NCI-H2081 treated with DMSO at 0.1 percent for 48 hours (cell line): ENCODE results near the gene DCAF6.

ENCODE experiments used
- DNase-seq: peaks from one replicate; lab custom pipeline; 2025; lab: John Stamatoyannopoulos, UW

DCAF6 gene

DNA sequence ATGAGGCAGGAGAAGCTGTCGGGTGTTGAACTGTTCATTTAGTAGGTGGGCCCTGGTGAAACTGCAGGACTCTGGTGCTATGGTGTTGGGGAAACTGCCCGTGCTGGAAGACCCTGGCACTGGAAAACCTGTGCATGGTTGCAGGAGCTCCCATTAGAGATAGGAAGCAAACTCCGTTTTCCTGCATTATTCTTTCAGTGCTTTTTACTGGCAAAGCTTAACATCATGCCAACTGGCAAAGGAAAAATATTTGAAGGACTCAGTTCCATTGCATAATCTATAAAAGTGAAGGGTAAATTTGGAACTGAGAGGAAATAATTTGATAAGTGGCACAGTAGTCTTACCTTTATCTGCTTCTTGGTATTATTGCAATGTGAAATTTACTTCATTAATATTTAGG is 32.1 kb downstream of the DCAF6 start:
- no peak for DNase-seq

DNA sequence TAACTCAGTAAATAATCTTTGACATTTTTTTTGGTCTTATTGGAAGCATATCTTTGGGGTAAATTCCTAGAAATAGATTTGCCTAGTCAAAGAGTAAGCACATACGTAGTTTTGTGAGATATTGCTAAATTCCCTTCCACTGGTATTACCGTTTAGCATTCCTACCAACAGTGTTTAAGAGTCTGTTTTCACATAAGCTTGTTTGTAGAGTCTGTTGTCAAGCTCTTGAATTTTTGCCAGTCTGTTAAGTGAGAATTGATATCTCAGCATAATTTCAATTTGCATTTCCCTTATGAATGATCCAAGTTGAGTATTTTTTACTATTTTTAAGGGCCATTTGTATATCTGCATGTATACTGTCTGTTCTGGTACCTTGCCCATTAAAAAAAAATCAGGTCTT is 37.3 kb downstream of the DCAF6 start:
- DNase-seq: no peak

DNA sequence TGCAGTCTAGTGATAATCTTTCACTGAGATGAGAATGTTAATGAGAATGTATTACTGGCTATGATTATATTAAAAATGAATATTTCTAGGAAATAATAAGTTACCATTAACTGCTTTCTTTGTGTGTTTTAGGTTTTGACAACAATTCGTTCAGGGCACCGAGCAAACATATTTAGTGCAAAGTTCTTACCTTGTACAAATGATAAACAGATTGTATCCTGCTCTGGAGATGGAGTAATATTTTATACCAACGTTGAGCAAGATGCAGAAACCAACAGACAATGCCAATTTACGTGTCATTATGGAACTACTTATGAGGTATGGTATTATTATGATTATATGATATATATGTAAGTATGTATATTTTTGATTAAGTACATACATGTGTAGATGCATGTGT is 38.2 kb downstream of the DCAF6 start:
- DNase-seq: no peak

DNA sequence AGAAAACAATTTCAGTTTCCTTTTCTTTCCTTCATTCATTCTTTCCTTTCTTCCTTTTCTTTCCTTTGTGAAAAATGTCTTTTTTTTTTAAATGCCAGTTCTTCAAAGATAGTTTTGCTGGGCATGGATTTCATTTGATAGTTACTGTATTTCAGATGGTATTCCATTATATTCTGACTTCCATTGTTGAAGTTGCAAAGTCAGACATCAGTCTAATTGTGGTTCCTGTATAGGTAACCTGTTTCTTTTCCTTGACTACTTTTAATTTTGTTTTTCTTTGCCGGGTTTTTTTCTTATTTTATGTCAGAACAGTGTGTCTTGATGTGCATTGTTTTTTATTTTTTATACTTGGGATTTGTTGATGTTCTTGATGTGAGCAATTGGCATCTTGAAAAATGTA is 40.8 kb downstream of the DCAF6 start:
- no peak for DNase-seq

DNA sequence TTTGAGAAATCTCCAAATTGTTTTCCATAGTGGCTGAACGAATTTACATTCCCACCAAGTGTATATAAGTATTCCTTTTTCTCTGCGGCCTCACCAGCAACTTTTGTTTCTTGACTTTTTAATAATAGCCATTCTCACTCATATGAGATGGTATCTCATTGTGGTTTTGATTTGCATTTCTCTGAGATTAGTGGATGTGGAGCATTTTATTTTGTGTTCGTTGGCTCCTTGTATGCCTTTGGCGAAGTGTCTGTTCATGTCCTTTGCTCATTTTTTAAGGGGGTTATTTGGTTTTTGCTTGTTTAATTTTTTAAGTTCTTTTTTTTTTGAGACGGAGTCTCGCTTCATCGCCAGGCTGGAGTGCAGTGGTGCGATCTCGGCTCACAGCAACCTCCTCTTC is 45.5 kb downstream of the DCAF6 start:
- no peak for DNase-seq

DNA sequence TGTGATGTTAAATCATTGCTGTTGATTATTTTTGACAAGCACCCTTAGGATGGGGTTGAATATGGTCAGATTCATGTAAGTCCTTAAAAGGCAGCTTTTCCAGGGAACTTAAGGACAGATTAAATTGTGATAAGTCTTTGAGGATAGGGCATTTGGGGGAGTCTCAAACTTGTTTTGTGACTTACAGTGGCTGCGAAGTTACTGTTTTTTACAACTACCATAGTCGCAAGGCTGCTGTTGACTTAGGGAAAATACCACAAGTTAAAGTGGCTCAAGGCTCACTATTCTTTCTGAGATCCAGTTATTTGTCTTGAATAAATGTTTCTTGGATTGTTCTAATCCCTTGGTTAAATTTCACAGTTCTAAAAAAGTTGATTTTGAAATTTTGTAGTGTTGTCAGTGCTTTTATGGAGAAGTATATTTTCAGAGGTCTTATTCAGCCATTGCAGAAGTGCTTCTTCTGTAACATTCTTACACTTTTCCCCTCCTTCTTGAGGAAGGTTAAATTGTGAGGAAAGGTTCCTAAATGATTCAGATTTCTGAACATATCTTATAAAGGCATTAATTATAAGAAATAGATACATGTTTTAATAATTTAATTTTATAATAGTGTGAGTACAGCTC is 47.4 kb downstream of the DCAF6 start:
- DNase-seq: no peak

DNA sequence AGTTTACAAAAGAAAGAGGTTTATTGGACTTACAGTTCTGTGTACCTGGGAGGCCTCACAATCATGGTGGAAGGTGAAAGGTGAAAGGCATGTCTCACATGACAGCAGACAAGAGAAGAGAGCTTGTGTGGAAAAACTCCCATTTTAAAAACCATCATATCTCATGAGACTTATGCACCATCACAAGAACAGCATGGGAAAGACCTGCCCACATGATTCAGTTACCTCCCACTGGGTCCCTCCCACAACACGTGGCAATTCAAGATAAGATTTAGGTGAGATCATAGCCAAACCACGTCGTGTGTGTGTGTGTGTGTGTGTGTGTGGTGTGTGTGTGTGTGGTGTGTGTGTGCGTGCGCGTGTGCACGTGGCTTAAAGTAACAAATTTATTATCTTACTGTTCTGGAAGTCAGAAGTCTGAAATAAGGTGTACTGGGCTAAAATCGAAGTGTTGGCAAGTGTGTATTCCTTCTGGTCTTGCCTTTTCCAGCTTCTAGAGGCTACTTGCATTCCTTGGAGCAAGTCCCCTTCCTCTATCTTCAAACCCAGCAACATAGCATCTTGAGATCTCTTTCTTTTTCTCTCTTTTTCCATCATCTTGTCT is 48.5 kb downstream of the DCAF6 start:
- no peak for DNase-seq

DNA sequence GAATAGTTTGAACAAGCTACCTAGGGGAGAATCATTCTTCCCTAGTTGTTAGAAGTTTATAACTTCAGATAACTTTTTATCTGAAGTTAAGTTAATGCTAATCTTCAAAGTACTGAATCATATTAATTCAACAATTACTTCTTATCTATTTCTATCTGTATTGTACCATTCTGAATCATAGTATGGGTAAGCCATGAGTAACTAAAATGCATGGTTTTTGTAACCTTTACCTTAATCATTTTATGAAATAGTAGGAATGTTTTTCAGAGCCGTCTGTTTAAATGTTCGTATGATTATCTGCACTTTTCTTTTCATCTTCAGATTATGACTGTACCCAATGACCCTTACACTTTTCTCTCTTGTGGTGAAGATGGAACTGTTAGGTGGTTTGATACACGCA is 50.7 kb downstream of the DCAF6 start:
- DNase-seq: no peak

DNA sequence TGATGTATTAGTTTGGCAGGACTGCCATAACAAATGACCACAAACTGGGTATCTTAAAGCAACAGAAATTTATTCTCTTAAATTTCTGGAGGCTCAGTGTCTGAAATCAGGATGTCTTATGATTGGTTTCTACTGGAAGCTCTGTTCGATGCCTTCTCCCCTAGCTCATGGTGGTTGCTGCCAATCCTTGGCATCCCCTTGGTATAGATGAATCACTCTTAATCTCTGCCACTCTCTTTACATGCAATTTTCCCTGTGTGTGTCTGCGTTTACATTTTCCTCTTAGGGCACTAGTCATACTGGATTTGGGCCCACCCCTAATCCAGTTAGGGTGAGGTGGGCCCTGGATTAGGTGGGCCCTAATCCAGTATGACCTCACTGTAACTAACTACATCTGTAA is 55.1 kb downstream of the DCAF6 start:
- DNase-seq: no peak

DNA sequence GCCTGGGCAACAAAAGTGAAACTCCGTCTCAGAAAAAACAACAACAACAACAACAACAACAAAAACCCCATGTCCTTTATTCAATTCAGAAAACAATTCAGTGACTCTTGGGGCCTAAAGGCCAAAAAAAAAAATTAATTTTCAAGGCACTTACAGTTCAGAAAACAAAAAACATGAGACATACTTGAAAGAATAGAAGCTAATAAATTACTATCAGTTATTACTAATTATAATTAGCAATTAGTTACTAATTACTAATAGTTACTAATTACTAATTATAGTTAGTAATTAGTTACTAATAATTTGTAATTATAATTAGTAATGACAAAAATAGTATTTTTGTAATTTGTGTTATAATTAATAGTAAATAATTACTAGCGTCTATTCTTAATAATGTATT is 57.2 kb downstream of the DCAF6 start:
- no peak for DNase-seq

DNA sequence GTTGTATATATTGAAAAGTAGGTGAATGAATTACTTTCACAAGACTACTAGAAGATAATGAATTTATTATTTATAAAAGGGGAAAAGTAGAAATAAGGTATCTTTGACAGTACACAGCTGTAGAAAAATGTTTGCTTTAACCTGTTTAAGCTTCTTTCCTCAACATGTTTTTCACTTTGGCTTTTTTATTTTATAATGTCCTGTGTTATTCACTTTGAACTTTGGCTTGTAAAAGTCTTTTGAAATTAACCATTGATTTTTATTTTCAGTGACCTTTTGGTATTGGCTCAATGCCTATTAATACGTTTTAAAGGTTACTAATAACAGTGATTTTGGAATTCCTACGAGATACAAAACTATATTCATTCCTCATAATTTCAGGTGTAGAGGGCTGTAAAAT is 58.1 kb downstream of the DCAF6 start:
- no peak for DNase-seq

DNA sequence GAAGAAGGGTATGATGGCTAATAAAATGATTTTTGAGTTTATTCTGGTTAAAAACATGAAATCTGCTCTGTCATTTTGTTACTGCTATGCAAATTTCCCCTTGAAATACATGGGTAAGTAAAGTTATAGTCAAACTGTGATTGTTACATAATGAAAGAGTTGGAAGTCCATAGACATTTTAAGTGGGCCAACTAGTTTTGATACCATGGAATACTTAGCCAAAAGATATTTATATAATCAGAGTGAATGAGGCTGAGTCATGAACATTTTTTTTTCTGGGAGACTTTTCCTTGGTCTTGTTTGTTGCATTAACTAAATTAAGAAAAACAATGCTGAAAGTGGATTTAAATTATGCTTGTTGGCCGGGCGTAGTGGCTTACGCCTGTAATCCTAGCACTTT is 58.6 kb downstream of the DCAF6 start:
- DNase-seq: no peak

DNA sequence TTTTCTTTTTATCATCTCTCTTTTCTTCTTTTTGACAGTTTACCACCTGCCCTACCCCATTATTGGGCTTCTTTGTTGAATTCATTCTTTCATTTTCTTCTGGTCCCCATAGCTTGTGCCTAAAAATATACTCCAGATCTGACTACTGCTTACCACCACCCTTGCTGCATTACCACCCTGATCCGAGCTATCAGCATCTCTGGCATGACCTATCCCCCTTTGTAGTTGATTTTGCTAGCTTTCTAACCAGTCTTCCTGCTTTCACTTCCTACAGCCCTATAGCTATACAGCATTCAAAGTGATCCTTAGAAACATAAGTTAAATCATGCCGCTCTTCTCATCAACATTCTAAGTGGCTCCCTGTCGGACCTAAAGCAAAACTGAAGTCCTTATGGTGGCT is 59.8 kb downstream of the DCAF6 start:
- DNase-seq: no peak

DNA sequence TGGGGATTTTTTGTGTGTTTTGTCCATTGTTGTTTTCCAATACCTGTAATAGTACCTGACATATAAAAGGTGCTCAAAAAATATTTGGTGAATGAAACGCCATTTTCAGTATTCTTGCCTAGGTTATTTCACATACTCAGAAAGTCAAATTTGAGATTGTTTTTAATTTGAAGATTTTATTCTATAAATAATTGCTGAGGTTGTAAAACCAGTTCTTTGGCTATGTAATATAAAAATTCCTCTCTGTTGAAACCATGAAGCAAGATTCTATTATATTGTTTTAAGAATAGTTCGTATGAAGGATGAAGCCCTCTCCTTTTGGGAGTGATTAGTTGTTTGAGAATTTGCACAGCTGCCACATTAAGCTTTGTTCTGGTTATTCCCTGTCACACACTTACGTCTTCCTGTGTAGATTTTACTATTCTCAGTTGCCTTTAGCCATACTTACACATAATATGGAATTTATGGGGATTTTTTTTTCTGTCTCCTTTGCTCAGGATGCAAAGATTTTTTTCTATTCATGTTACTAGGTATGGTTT is 60.6 kb downstream of the DCAF6 start:
- no peak for DNase-seq

DNA sequence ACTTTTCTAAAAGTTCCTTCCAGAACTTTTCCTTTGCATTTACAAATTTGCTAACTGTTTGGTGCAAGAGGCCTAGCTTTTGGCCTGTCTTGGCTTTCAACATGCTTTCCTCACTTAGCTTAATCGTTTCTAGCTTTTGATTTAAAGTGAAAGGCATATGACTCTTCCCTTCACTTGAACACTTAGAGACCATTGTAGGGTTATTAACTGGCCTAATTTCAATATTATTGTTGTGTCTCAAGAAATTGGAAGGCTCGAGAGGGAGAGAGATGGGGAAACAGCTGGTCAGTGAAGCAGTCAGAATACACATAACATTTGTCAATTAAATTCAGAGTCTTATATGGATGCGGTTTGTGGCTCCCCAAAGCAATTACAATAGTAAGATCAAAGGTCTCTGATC is 63.4 kb downstream of the DCAF6 start:
- DNase-seq: no peak

DNA sequence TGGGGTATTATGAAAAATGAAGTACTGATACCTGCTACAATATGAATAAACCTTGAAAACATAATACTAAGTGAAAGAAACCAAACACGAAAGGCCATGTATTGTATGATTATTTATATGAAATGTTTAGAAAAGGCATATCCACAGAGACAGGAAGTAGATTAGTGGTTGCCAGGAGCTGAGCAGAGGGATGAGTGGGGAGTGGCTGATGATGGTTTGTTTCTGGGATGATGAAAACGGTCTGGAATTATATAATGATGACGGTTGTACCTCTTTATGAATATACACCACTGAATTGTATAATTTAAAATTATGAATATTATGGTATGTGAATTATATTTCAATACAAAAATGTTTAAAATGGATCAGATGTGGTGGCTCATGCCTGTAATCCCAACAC is 64.2 kb downstream of the DCAF6 start:
- DNase-seq: no peak

DNA sequence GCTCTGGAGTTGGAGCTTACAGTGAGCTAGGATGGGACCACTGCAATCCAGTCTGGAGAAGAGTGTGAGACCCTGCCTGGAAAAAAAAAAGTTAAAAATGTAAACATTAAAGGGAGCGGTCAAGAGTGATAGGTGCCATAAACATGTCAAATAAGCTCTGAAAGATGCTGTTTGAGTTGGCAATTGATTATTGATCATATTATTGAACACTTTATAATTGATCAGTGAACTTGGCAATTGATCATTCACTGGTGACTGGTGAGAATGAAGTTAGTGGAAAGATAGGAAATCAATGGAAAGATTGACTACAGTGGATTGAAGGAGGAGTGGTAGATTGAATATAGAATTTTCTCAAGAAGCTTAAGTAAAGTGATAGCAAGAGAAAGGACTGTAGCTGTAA is 64.7 kb downstream of the DCAF6 start:
- no peak for DNase-seq

DNA sequence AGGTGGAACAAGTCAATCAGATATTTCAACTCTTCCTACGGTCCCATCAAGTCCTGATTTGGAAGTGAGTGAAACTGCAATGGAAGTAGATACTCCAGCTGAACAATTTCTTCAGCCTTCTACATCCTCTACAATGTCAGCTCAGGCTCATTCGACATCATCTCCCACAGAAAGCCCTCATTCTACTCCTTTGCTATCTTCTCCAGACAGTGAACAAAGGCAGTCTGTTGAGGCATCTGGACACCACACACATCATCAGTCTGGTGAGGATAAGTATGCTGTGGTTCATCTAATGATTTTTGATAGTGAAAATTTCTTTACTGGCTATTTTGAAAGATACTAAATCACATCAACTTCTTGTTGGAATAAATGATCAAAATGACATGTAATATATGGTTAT is 68.0 kb downstream of the DCAF6 start:
- no peak for DNase-seq

DNA sequence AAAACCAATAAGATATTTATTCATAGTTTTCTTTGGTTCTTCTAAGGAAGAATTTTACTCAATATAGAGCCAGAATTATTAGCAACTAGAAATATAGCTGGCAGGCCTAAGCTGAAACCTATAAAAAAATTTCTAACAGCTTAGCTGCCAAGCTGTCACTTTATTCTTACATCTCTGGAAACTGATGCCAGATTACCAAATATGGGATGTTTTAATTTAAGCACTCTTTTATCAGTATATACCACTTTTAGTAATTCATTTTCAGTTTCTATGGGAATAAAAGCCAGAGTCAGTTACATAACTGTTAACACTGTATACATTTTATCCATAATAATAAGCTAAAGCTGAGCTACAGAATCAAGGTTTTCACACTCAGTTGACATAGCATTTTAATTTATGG is 69.0 kb downstream of the DCAF6 start:
- no peak for DNase-seq

DNA sequence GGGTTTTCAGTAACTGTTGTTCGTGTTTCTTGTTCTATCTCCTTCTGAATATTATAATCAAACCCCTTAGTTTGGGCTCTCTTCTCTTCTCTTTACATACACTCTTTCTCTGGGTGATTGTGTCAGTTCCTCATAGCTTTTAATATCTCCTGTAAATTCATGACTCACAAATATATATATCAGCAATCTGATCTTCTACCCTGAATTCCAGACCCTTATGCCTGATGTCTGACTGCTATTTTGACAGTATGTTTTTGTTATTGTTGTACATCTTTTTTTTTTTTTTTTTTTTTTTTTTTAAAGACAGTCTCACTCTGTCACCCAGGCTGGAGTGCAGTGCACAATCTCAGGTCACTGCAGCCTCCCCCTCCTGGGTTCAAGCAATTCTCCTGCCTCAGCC is 71.2 kb downstream of the DCAF6 start:
- DNase-seq: no peak

DNA sequence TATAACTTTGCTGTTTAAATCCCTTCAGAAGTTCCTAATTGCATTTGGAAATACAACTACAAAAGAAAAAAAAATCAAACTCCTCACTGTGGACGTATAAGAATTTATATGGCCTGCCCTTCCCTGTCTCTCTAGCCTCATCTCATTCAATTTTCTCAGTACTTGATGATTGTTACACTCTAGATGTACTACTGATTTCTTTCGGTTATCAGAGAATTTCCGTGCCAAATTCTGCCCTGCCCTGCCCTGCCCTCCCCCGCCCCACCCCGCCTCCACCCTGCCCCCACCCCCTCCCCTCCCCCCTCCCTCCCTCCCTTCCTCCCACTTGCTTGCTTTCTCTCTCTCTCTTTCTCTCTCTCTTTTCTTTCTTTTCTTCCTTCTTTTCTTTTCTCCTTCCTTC is 72.1 kb downstream of the DCAF6 start:
- no peak for DNase-seq

DNA sequence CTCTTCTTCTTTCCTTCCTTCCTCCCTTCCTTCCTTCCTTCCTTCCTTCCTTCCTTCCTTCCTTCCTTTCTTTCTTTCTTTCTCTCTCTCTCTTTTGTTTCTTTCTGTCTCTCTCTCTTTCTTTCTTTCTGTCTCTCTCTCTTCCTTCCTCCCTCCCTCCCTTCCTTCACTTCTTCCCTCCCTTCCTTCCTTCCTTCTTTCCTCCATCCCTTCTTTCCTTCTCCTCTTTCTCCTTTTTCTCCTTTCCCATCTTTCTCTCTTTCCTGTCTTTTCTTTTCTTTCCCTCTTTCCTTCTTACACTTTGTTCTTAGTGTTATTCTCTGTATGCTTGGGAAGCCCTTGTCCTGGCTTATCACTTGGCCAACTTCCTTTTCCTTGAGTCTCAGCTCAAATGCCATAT is 72.8 kb downstream of the DCAF6 start:
- no peak for DNase-seq

DNA sequence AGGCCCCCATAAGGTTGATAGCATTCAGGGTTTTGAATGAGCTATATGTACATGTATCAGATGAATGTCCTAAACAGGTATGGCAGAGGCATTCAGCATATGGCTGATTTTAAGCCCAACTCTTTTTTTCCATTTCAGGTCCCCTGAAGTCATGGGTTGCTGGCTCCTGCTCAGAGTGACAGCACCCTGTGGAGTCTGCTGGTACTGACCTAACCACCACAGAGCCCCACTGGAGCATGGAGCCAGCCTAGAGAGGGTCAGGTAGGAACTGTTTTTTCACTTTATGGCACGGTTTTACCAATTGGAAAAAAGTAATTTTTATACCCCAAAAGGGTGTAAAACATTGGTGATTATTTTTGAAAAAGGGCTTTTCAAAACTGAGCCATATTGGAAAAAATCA is 82.9 kb downstream of the DCAF6 start:
- no peak for DNase-seq

DNA sequence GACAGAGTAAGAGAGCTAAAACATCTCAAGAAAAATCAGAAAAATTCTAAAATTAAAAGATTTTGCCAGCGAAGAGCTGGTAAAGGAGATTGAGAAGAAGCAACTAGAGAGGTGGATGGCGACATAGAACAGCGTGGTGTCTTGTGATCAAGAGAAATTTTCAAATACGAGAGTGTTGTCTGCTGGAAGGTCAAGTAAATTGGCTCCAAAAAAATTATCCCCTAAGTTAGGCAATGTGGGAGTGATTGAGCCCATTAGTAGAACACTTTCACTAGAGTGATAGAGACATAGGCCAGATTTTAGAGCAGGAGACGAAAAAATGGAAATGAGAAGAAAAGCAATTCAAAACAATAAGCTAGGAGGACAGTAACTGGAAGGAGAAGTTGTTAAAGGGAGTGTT is 94.7 kb downstream of the DCAF6 start:
- DNase-seq: no peak
